Measurements from ENCODE around the gene INPPL1.

GRCh38 chr11:72239313-72239848 is 14.8 kb downstream of the INPPL1 start:
- TF ChIP-seq SP1 (IDR thresholded peaks at IDR 0.05) (no peak), FOXK2 (IDR thresholded peaks at IDR 0.05) (no peak), FOXM1 (IDR thresholded peaks at IDR 0.05; ENCODE audit: borderline replicate concordance) (no peak), BHLHE40 (IDR thresholded peaks at IDR 0.05; ENCODE audit: borderline replicate concordance) (no peak), FOXA1 (IDR thresholded peaks at IDR 0.05) (no peak), ELF4 (IDR thresholded peaks at IDR 0.05) (no peak), L3MBTL2 (conservative IDR thresholded peaks at IDR 0.05) (no peak), NFRKB (IDR thresholded peaks at IDR 0.05) (no peak), HDGF (IDR thresholded peaks at IDR 0.05; ENCODE audit: borderline replicate concordance) (no peak), ZNF384 (IDR thresholded peaks at IDR 0.05) (no peak), SUZ12 (IDR thresholded peaks at IDR 0.05) (no peak)
- TF ChIP-seq, protein P1, sequence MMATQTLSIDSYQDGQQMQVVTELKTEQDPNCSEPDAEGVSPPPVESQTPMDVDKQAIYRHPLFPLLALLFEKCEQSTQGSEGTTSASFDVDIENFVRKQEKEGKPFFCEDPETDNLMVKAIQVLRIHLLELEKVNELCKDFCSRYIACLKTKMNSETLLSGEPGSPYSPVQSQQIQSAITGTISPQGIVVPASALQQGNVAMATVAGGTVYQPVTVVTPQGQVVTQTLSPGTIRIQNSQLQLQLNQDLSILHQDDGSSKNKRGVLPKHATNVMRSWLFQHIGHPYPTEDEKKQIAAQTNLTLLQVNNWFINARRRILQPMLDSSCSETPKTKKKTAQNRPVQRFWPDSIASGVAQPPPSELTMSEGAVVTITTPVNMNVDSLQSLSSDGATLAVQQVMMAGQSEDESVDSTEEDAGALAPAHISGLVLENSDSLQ (IDR thresholded peaks at IDR 0.05), result no peak

Data from HEK293T (cell line).